K562 (cell line): ENCODE measurements around the gene B2M. TPM values are rescaled to one million over a fixed set of nuclear protein-coding genes. Genes with fewer than 3 reads are reported as not detected.

Source experiments
- CC2D1A ChIP-seq: fragments of 450-650 bp; IDR thresholded peaks from 2 replicates; pipeline ENCODE4 v1.6.1; 2017; ENCODE audit warnings: mild to moderate bottlenecking
- DMBX1 ChIP-seq: fragments of 250-450 bp; sonication (Bioruptor Pico); IDR thresholded peaks from 2 replicates; pipeline ENCODE4 v1.8.0; 2022; ENCODE audit warnings: inconsistent platforms, mild to moderate bottlenecking, moderate library complexity, borderline replicate concordance
- EHMT2 ChIP-seq: fragments of 450-650 bp; IDR thresholded peaks from 2 replicates; pipeline ENCODE4 v1.6.1; 2018; ENCODE audit warnings: antibody characterized with exemption
- ELF4 ChIP-seq: fragments of 450-650 bp; formaldehyde crosslinking; IDR thresholded peaks from 2 replicates; pipeline ENCODE4 v1.4.0; 2022; ENCODE audit warnings: missing genetic modification characterization
- ETS2 ChIP-seq: IDR thresholded peaks from 2 replicates; pipeline ENCODE4 v1.6.1; 2016; ENCODE audit warnings: borderline replicate concordance, missing genetic modification characterization, mild to moderate bottlenecking, moderate library complexity, missing compliant biosample characterization; ENCODE audit not compliant: poor library complexity, severe bottlenecking
- FOXK2 ChIP-seq, 2 experiments: fragments of 450-650 bp; IDR thresholded peaks in 1 of 2; conservative IDR thresholded peaks in 1 of 2; 2 replicates each; pipeline ENCODE4 v1.6.1; 2016; ENCODE audit warnings: low read depth in 2 of 2, mild to moderate bottlenecking in 1 of 2
- HNRNPUL1 ChIP-seq: fragments of 200-400 bp; formaldehyde crosslinking; IDR thresholded peaks from 2 replicates; pipeline ENCODE4 v1.6.1; 2017; ENCODE audit warnings: low read length
- HSF4 ChIP-seq: fragments of 250-450 bp; sonication (Bioruptor Pico); IDR thresholded peaks from 2 replicates; pipeline ENCODE4 v2.1.2; 2022; ENCODE audit warnings: mild to moderate bottlenecking, moderate library complexity, borderline replicate concordance
- IRF2 ChIP-seq: sonication (generic); formaldehyde crosslinking; IDR thresholded peaks from 2 replicates; pipeline ENCODE4 v1.8.1; 2022; ENCODE audit warnings: mild to moderate bottlenecking, missing genetic modification reagents
- MCM5 ChIP-seq: fragments of 450-650 bp; IDR thresholded peaks from 2 replicates; pipeline ENCODE4 v1.6.1; 2016; ENCODE audit warnings: low read depth
- POLR2AphosphoS5 ChIP-seq: IDR thresholded peaks from 2 replicates; pipeline ENCODE4 v1.6.1; 2011; ENCODE audit warnings: mild to moderate bottlenecking, low read depth, low read length, moderate library complexity; ENCODE audit not compliant: control insufficient read depth, insufficient read depth
- PYGO2 ChIP-seq: fragments of 450-650 bp; IDR thresholded peaks from 2 replicates; pipeline ENCODE4 v1.6.1; 2016; ENCODE audit warnings: mild to moderate bottlenecking, missing genetic modification characterization, moderate library complexity, missing compliant biosample characterization
- RBM25 ChIP-seq: fragments of 200-400 bp; formaldehyde crosslinking; IDR thresholded peaks from 2 replicates; pipeline ENCODE4 v1.6.1; 2018; ENCODE audit warnings: low read length, low read depth, moderate library complexity; ENCODE audit not compliant: severe bottlenecking
- RNF2 ChIP-seq: sonication (generic); IDR thresholded peaks from 2 replicates; pipeline ENCODE4 v1.6.1; 2016
- SMC3 ChIP-seq: conservative IDR thresholded peaks from 2 replicates; pipeline ENCODE4 v1.6.1; 2011; ENCODE audit warnings: low read depth, low read length, improper control_type of control experiment; ENCODE audit not compliant: insufficient read depth
- SRSF3 ChIP-seq: fragments of 200-400 bp; formaldehyde crosslinking; IDR thresholded peaks from 2 replicates; pipeline ENCODE4 v1.6.1; 2016; ENCODE audit warnings: mild to moderate bottlenecking, low read length, moderate library complexity; ENCODE audit not compliant: insufficient read depth
- TOE1 ChIP-seq, 2 experiments: fragments of 450-650 bp in 1 of 2; sonication (generic) in 1 of 2; formaldehyde crosslinking in 1 of 2; IDR thresholded peaks; 2 replicates each; pipeline versions ENCODE4 v1.7.1 to v1.8.0; 2016 to 2022; ENCODE audit warnings: borderline replicate concordance in 2 of 2, mild to moderate bottlenecking in 2 of 2, antibody characterized with exemption in 1 of 2, inconsistent platforms in 1 of 2, low read depth in 1 of 2, missing genetic modification reagents in 1 of 2, moderate library complexity in 1 of 2
- ZBTB1 ChIP-seq: sonication (generic); formaldehyde crosslinking; IDR thresholded peaks from 2 replicates; pipeline ENCODE4 v1.8.1; 2023; ENCODE audit warnings: missing genetic modification reagents, low read depth, mild to moderate bottlenecking, borderline replicate concordance
- ZKSCAN8 ChIP-seq: fragments of 200-800 bp; sonication (Bioruptor generic); IDR thresholded peaks from 2 replicates; pipeline ENCODE4 v1.6.1; 2016; ENCODE audit warnings: missing genetic modification characterization, missing compliant biosample characterization
- ZNF121 ChIP-seq: sonication (generic); formaldehyde crosslinking; conservative IDR thresholded peaks from 2 replicates; pipeline ENCODE4 v1.8.0; 2022; ENCODE audit warnings: missing genetic modification reagents
- ZNF143 ChIP-seq: sonication (generic); formaldehyde crosslinking; IDR thresholded peaks from 2 replicates; pipeline ENCODE4 v1.9.0; 2022; ENCODE audit warnings: mild to moderate bottlenecking, missing genetic modification reagents
- ZNF23 ChIP-seq: fragments of 250-450 bp; sonication (Bioruptor Pico); IDR thresholded peaks from 2 replicates; pipeline ENCODE4 v1.4.0; 2020; ENCODE audit warnings: mild to moderate bottlenecking
- ZNF316 ChIP-seq: fragments of 450-650 bp; IDR thresholded peaks from 2 replicates; pipeline ENCODE4 v1.6.1; 2016
- polyA plus RNA-seq, 8 experiments: library from polyadenylated mRNA; depleted of rRNA in 4 of 8; stranded (reverse) in 5 of 8; unstranded in 3 of 8; fragments of >200 nt; fragmentation: Nextera tagmentation in 2 of 8; fragmentation: Illumina TruSeq in 1 of 8; extraction: Ambion mirVana in 2 of 8; extraction: Trizol in 1 of 8; gene quantifications; 2 replicates each; pipeline versions ENCODE4 v1.2.1 to v1.2.3, GENCODE V29; 2011 to 2014; ENCODE audit warnings: inconsistent platforms in 1 of 8, missing spikeins in 1 of 8
- total RNA-seq, 7 experiments: library from RNA; depleted of rRNA in 6 of 7; stranded (reverse); fragments of >200 nt in 6 of 7; fragmentation: Illumina TruSeq in 2 of 7; extraction: Trizol in 2 of 7; gene quantifications; 2 replicates each; pipeline versions ENCODE4 v1.2.1 to v1.2.3, GENCODE V29; 2011 to 2021; ENCODE audit warnings: low replicate concordance in 1 of 7
- TF ChIP-seq, protein P1 (sequence below): fragments of 450-650 bp; IDR thresholded peaks from one replicate; pipeline ENCODE4 v1.6.1; 2018; ENCODE audit warnings: mild to moderate bottlenecking, moderate library complexity; ENCODE audit not compliant: partially characterized antibody
- TF ChIP-seq, protein P2 (sequence below): fragments of 250-450 bp; sonication (Bioruptor Pico); IDR thresholded peaks from 2 replicates; pipeline ENCODE4 v1.4.0; 2020; ENCODE audit warnings: borderline replicate concordance
- TF ChIP-seq, protein P3 (sequence below): fragments of 200-800 bp; sonication (Bioruptor generic); IDR thresholded peaks from 2 replicates; pipeline ENCODE4 v1.6.1; 2017; ENCODE audit warnings: missing genetic modification characterization, missing compliant biosample characterization

The B2M gene
- total and polyA plus RNA-seq, 9 of the 15 experiments (the other 6 are each of a cell fraction or from before 2014, with no cell fraction given) = 460 to 3,138 (median 1,032) TPM

DNA sequence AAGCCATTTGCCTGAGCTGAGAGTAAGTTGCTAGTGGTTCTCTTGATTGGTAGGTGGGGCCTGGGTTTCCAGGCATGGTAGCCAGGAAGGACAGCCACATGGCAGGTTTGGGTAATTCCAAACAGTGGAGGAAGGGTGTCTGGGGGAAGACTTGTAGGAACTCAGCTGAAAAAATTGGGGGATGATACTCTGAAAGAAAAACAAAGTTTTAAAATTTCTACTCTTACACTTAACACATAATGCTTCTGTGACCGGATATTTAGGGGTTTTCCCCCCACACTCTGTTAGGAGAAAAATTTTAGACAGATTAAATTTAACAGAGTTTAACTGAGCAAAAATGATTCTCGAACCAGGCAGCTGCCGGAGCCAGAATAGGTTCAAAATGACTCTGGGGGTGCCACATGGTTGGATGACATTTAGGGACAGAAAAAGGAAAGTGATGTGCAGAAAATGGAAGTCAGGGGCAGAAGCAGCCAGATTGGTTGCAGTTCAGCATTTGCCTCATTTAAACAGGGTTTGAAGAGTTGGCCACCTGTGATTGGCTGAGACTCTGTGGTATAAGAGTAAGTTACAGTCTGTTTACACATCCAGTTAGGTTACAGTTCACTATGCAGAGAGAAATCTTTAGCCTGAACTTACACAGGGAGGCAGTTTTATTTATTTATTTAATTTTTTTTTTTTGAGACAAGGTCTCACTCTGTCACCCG is 8.1 kb downstream of the B2M start (continued):
- TF ChIP-seq ZNF143 (CRISPR knock-in tag) = no peak
- no peak for TF ChIP-seq DMBX1 (CRISPR knock-in tag)
- TF ChIP-seq RNF2 = no peak
- no peak for TF ChIP-seq FOXK2 (conservative IDR thresholded peaks at IDR 0.05 in 1 of 2, IDR thresholded peaks at IDR 0.05 in 1 of 2; ENCODE audit: low read depth in 2 of 2)
- TF ChIP-seq MCM5 = no peak
- TF ChIP-seq, protein P1, sequence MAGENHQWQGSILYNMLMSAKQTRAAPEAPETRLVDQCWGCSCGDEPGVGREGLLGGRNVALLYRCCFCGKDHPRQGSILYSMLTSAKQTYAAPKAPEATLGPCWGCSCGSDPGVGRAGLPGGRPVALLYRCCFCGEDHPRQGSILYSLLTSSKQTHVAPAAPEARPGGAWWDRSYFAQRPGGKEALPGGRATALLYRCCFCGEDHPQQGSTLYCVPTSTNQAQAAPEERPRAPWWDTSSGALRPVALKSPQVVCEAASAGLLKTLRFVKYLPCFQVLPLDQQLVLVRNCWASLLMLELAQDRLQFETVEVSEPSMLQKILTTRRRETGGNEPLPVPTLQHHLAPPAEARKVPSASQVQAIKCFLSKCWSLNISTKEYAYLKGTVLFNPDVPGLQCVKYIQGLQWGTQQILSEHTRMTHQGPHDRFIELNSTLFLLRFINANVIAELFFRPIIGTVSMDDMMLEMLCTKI = no peak
- peak; percentile 56; the same call in 1 of the 2 replicates for TF ChIP-seq POLR2AphosphoS5
- no peak for TF ChIP-seq ETS2
- TF ChIP-seq SRSF3 = no peak
- no peak for TF ChIP-seq IRF2
- TF ChIP-seq PYGO2 = no peak
- no peak for TF ChIP-seq CC2D1A
- TF ChIP-seq SMC3 = no peak
- no peak for TF ChIP-seq HNRNPUL1
- no peak for TF ChIP-seq ZNF23 (CRISPR knock-in tag)
- TF ChIP-seq RBM25 = no peak
- no peak for TF ChIP-seq ZNF316
- TF ChIP-seq EHMT2 = no peak
- TF ChIP-seq, protein P2, sequence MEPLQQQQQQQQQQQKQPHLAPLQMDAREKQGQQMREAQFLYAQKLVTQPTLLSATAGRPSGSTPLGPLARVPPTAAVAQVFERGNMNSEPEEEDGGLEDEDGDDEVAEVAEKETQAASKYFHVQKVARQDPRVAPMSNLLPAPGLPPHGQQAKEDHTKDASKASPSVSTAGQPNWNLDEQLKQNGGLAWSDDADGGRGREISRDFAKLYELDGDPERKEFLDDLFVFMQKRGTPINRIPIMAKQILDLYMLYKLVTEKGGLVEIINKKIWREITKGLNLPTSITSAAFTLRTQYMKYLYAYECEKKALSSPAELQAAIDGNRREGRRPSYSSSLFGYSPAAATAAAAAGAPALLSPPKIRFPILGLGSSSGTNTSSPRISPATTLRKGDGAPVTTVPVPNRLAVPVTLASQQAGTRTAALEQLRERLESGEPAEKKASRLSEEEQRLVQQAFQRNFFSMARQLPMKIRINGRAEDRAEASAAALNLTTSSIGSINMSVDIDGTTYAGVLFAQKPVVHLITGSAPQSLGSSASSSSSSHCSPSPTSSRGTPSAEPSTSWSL (CRISPR knock-in tag) = no peak
- no peak for TF ChIP-seq HSF4 (CRISPR knock-in tag)
- no peak for TF ChIP-seq ZNF121 (CRISPR knock-in tag)
- TF ChIP-seq ZKSCAN8 (CRISPR knock-in tag) = no peak
- no peak for TF ChIP-seq TOE1 (IDR thresholded peaks at IDR 0.05; ENCODE audit: borderline replicate concordance)
- TF ChIP-seq TOE1 (CRISPR knock-in tag; IDR thresholded peaks at IDR 0.05; ENCODE audit: borderline replicate concordance, low read depth) = no peak
- TF ChIP-seq, protein P3, sequence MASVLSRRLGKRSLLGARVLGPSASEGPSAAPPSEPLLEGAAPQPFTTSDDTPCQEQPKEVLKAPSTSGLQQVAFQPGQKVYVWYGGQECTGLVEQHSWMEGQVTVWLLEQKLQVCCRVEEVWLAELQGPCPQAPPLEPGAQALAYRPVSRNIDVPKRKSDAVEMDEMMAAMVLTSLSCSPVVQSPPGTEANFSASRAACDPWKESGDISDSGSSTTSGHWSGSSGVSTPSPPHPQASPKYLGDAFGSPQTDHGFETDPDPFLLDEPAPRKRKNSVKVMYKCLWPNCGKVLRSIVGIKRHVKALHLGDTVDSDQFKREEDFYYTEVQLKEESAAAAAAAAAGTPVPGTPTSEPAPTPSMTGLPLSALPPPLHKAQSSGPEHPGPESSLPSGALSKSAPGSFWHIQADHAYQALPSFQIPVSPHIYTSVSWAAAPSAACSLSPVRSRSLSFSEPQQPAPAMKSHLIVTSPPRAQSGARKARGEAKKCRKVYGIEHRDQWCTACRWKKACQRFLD (CRISPR knock-in tag) = no peak
- no peak for TF ChIP-seq ELF4 (CRISPR knock-in tag)
- no peak for TF ChIP-seq ZBTB1 (CRISPR knock-in tag)
